Mesodermal cell (in vitro differentiated cells): ENCODE results near the gene FRAT1.

Experiments used
- H3K27ac ChIP-seq: 2 replicates; pipeline ENCODE4 v1.7.0; 2013; ENCODE audit warnings: mild to moderate bottlenecking, low read depth, low read length, moderate library complexity; ENCODE audit not compliant: severe bottlenecking
- H3K36me3 ChIP-seq: 2 replicates; pipeline ENCODE4 v1.7.1; 2013; ENCODE audit warnings: mild to moderate bottlenecking, low read length, moderate library complexity; ENCODE audit not compliant: control insufficient read depth, insufficient read depth
- H3K4me1 ChIP-seq: one replicate; pipeline ENCODE4 v1.7.1; 2013; ENCODE audit warnings: mild to moderate bottlenecking, low read length; ENCODE audit not compliant: insufficient read depth, control insufficient read depth, poor library complexity, severe bottlenecking
- H3K4me3 ChIP-seq: 2 replicates; pipeline ENCODE4 v1.7.0; 2013; ENCODE audit warnings: low read length, control low read depth, mild to moderate bottlenecking; ENCODE audit not compliant: insufficient read depth, poor library complexity, severe bottlenecking; ENCODE audit errors: extremely low read depth
- H3K9me3 ChIP-seq: 2 replicates; pipeline ENCODE4 v1.7.1; 2013; ENCODE audit warnings: mild to moderate bottlenecking, low read length, moderate library complexity; ENCODE audit not compliant: control insufficient read depth
- WGBS, 2 experiments: methylation state at CpG; one replicate each; pipeline ENCODE4 v1.1.5; 2013; ENCODE audit warnings: missing lambda C conversion rate in 2 of 2; ENCODE audit not compliant: insufficient coverage in 2 of 2; 5-methylcytosine and 5-hydroxymethylcytosine counted together

Gene FRAT1

GRCh38 chr10:97307866-97308780 lies 10.9 kb upstream of the FRAT1 start:
- no peaks in the 10 kb centered on the region for H3K36me3 ChIP-seq
- H3K4me1 ChIP-seq = no peaks in the 10 kb centered on the region
- H3K9me3 ChIP-seq = no peaks in the 10 kb centered on the region
- H3K27ac ChIP-seq = no peak overlapping the region
- H3K4me3 ChIP-seq = no peak overlapping the region
- 75 to 81% methylated on average over 8 to 9 of the region's 10 CpGs for WGBS, 2 experiments

DNA sequence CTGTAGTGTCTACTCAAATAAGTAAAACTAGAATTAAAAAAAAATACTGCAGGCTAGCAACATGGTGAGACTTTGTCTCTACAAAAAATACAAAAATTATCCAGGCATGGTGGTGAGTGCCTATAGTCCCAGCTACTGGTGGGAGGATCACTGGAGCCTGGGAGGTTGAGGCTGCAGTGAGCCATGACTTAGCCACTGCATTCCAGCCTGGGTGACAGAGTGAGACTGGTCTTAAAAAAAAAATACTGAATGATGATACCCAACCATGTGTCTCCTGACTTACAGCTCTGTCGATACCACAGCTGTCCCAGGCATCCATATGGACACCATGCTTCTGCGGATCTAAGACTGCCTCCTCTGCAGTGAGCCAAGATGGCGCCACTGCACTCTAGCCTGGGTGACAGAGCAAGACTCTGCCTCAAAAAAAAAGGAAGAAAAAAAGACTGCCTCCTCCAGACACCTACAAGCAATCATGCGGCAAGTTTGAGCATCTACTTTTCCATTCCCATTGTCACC lies 7.9 kb upstream of the FRAT1 start:
- 91 to 93% methylated on average over 2 to 4 of the region's 4 CpGs for whole genome bisulfite sequencing, 2 experiments
- no peak overlapping the region for H3K4me3 ChIP-seq
- no peaks in the 10 kb centered on the region for H3K36me3 ChIP-seq
- H3K4me1 ChIP-seq = no peaks in the 10 kb centered on the region
- H3K9me3 ChIP-seq = no peaks in the 10 kb centered on the region
- no peak overlapping the region for H3K27ac ChIP-seq

DNA sequence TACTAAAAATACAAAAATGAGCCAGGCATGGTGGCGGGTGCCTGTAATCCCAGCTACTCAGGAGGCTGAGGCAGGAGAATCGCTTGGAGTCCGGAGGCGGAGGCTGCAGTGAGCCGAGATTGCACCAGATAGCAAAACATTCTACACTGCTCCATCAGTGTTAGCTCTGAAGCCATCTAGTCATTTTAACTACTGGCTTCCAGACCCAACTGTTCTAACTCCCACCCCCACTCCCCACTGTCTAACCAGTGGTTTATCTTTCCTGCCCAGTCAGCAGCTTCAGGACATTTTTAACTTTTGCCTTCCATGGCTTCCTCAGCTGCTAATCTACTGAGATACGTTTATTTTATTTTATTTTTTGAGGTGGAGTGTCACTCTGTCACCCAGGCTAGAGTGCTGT lies 6.2 kb upstream of the FRAT1 start:
- Histone ChIP-seq H3K36me3 (no peaks in the 10 kb centered on the region), H3K4me1 (no peaks in the 10 kb centered on the region), H3K4me3 (no peak overlapping the region), H3K27ac (no peak overlapping the region), H3K9me3 (no peaks in the 10 kb centered on the region)
- 90 to 97% methylated on average over 5 of the region's 6 CpGs for WGBS, 2 experiments

DNA sequence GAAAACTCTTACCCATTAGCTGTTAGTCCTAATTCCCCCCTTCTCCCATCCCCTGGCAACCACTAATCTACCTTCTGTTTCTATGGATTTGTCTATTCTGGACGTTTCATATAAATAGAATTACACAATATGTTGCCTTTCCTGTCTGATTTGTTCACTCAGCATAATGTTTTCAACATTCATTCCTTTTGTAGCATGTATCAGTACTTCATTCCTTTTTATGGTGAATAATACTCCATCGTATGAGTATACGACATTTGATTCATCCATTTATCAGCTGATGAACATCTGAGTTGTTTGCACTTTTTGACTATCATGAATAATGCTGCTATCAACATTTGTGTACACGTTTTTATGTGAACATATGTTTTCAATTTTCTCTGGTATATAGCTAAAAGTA lies 4.4 kb upstream of the FRAT1 start:
- Histone ChIP-seq H3K4me3 (no peak overlapping the region), H3K4me1 (no peaks in the 10 kb centered on the region), H3K36me3 (no peaks in the 10 kb centered on the region), H3K9me3 (no peaks in the 10 kb centered on the region), H3K27ac (no peak overlapping the region)
- 69 to 100% methylated on average over 2 to 3 of the region's 4 CpGs for whole genome bisulfite sequencing, 2 experiments

GRCh38 chr10:97319671-97320479 lies 804 bp downstream of the FRAT1 start:
- Histone ChIP-seq H3K27ac (peak overlapping the region; percentile 6), H3K9me3 (no peaks in the 10 kb centered on the region), H3K36me3 (no peaks in the 10 kb centered on the region), H3K4me3 (peak overlapping the region; percentile 63), H3K4me1 (peaks cover 6% of the 10 kb centered on the region)
- 1% methylated on average over 78 to 83 of the region's 83 CpGs for WGBS, 2 experiments

GRCh38 chr10:97320480-97321031 lies 1.5 kb downstream of the FRAT1 start:
- no peaks in the 10 kb centered on the region for H3K36me3 ChIP-seq
- H3K27ac ChIP-seq = no peak overlapping the region
- peaks cover 6% of the 10 kb centered on the region for H3K4me1 ChIP-seq
- H3K9me3 ChIP-seq = no peaks in the 10 kb centered on the region
- H3K4me3 ChIP-seq = peak overlapping the region; percentile 63
- 23 to 47% methylated on average over 17 to 21 of the region's 24 CpGs for WGBS, 2 experiments

GRCh38 chr10:97321032-97321803 lies 2.1 kb downstream of the FRAT1 start:
- H3K9me3 ChIP-seq = no peaks in the 10 kb centered on the region
- peak overlapping the region; percentile 63 for H3K4me3 ChIP-seq
- WGBS, 2 experiments = 63 to 65% methylated on average over 35 to 37 of the region's 38 CpGs
- H3K36me3 ChIP-seq = no peaks in the 10 kb centered on the region
- peaks cover 6% of the 10 kb centered on the region for H3K4me1 ChIP-seq
- no peak overlapping the region for H3K27ac ChIP-seq

DNA sequence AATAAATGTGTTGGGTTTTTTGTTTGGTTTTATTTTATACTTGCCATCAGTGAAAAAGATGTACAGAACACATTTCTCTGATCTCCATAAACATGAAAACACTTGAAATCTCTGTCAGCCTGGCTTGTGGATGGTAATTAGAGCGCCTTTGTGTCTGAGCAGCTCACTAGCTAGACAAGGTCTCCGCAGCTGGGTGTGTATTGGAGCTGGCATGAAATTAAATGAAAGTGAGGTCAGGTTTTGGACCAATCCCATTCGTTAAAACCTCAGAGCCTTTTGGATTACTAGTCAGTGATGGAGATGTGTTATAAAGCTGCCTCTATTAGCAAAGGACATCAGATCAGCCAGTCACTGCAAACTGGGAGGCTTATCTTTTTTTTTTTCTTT lies 2.7 kb downstream of the FRAT1 start:
- Histone ChIP-seq H3K36me3 (no peaks in the 10 kb centered on the region), H3K4me1 (peaks cover 6% of the 10 kb centered on the region), H3K27ac (no peak overlapping the region), H3K4me3 (no peak overlapping the region), H3K9me3 (no peaks in the 10 kb centered on the region)
- 72 to 75% methylated on average over 2 to 3 of the region's 3 CpGs for WGBS, 2 experiments

DNA sequence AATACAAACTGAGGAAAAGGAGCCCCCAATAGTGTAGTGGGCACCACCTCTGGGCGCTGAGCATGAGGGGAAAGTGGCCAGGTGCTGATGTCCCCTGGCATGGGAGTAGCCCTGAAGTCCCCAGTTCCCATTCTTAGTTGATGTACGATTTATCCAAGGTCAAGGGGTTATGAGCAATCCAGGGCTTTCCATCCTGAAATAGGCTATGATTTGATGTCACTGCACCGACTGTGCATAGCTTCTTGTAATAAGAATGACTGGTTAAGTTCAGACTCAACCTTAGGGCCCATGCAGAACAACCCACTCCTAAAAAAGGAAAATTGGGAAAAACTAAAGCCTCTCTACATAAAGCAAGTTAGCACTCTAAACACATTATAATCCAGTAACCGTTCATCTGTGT lies 4.4 kb downstream of the FRAT1 start:
- 80 to 97% methylated on average over 2 to 3 of the region's 4 CpGs for WGBS, 2 experiments
- Histone ChIP-seq H3K27ac (no peak overlapping the region), H3K9me3 (no peaks in the 10 kb centered on the region), H3K36me3 (peaks cover under 1% of the 10 kb centered on the region), H3K4me1 (peaks cover 6% of the 10 kb centered on the region), H3K4me3 (no peak overlapping the region)

GRCh38 chr10:97325754-97326153 lies 6.7 kb downstream of the FRAT1 start:
- H3K27ac ChIP-seq = no peak overlapping the region
- no peak overlapping the region for H3K4me3 ChIP-seq
- peaks cover 14% of the 10 kb centered on the region for H3K36me3 ChIP-seq
- H3K4me1 ChIP-seq = peaks cover 7% of the 10 kb centered on the region
- WGBS, 2 experiments = 85 to 89% methylated on average over 9 of the region's 9 CpGs
- H3K9me3 ChIP-seq = no peaks in the 10 kb centered on the region
